ENCODE results near the gene S100A6. TPM values are rescaled to one million over a fixed set of nuclear protein-coding genes. Genes with fewer than 3 reads are reported as not detected.

Gene S100A6
- total RNA-seq, 1 donor from 2014 or later = 14.8 TPM

- no peak for DNase-seq (ENCODE audit: low spot score, unreplicated experiment)
- peaks cover 27% of the 10 kb centered on the region for H3K4me1 Mint-ChIP-seq (ENCODE audit: low read depth)
- no peak overlapping the region for H3K27ac Mint-ChIP-seq
- no peaks in the 10 kb centered on the region for H3K36me3 Mint-ChIP-seq (ENCODE audit: insufficient read depth)
- no peaks in the 10 kb centered on the region for H3K9me3 Mint-ChIP-seq (ENCODE audit: low read depth)
- TF ChIP-seq CTCF (IDR thresholded peaks at IDR 0.05; ENCODE audit: unreplicated experiment) = no peak
- H3K27me3 Mint-ChIP-seq = peaks cover 11% of the 10 kb centered on the region
- no peak overlapping the region for H3K4me3 Mint-ChIP-seq (ENCODE audit: low read depth)
Observed at GRCh38 chr1:153546796-153547559, 11.2 kb upstream of the S100A6 start.

GRCh38 chr1:153546371-153546770 is 10.6 kb upstream of the S100A6 start:
- H3K36me3 Mint-ChIP-seq (ENCODE audit: insufficient read depth) = no peaks in the 10 kb centered on the region
- H3K27me3 Mint-ChIP-seq = peaks cover 11% of the 10 kb centered on the region
- no peak overlapping the region for H3K4me3 Mint-ChIP-seq (ENCODE audit: low read depth)
- no peak for TF ChIP-seq CTCF (IDR thresholded peaks at IDR 0.05; ENCODE audit: unreplicated experiment)
- no peaks in the 10 kb centered on the region for H3K9me3 Mint-ChIP-seq (ENCODE audit: low read depth)
- peaks cover 27% of the 10 kb centered on the region for H3K4me1 Mint-ChIP-seq (ENCODE audit: low read depth)
- DNase-seq (ENCODE audit: low spot score, unreplicated experiment) = no peak
- H3K27ac Mint-ChIP-seq = no peak overlapping the region

- H3K9me3 Mint-ChIP-seq (ENCODE audit: low read depth) = no peaks in the 10 kb centered on the region
- peaks cover 6% of the 10 kb centered on the region for H3K27me3 Mint-ChIP-seq
- peak within 1 kb of the TSS; percentile 65 for H3K4me3 Mint-ChIP-seq (ENCODE audit: low read depth)
- H3K27ac Mint-ChIP-seq = peak within 1 kb of the TSS; percentile 94
- H3K4me1 Mint-ChIP-seq (ENCODE audit: low read depth) = peaks cover 26% of the 10 kb centered on the region
- no peaks in the 10 kb centered on the region for H3K36me3 Mint-ChIP-seq (ENCODE audit: insufficient read depth)
- peak; percentile 72 for DNase-seq (ENCODE audit: low spot score, unreplicated experiment)
- no peak for TF ChIP-seq CTCF (IDR thresholded peaks at IDR 0.05; ENCODE audit: unreplicated experiment)
Observed at GRCh38 chr1:153545067-153546055, 9.6 kb upstream of the S100A6 start, which contains the start of gene S100A4. TSS of gene S100A4 (minus strand) at chr1:153545806. CDS start at chr1:153544794, 1,012 bp downstream.

- peaks cover 3% of the 10 kb centered on the region for H3K27me3 Mint-ChIP-seq
- peaks cover 24% of the 10 kb centered on the region for H3K4me1 Mint-ChIP-seq (ENCODE audit: low read depth)
- no peaks in the 10 kb centered on the region for H3K9me3 Mint-ChIP-seq (ENCODE audit: low read depth)
- H3K36me3 Mint-ChIP-seq (ENCODE audit: insufficient read depth) = no peaks in the 10 kb centered on the region
- H3K27ac Mint-ChIP-seq = peak overlapping the region; percentile 94
- no peak for TF ChIP-seq CTCF (IDR thresholded peaks at IDR 0.05; ENCODE audit: unreplicated experiment)
- no peak for DNase-seq (ENCODE audit: low spot score, unreplicated experiment)
- peak overlapping the region; percentile 65 for H3K4me3 Mint-ChIP-seq (ENCODE audit: low read depth)
Observed at GRCh38 chr1:153544453-153545066, 8.8 kb upstream of the S100A6 start.

- Mint-ChIP-seq H3K36me3 (ENCODE audit: insufficient read depth) (no peaks in the 10 kb centered on the region), H3K4me1 (ENCODE audit: low read depth) (peaks cover 22% of the 10 kb centered on the region), H3K9me3 (ENCODE audit: low read depth) (no peaks in the 10 kb centered on the region), H3K4me3 (ENCODE audit: low read depth) (no peak overlapping the region), H3K27ac (no peak overlapping the region), H3K27me3 (no peaks in the 10 kb centered on the region)
- DNase-seq (ENCODE audit: low spot score, unreplicated experiment) = no peak
- TF ChIP-seq CTCF (IDR thresholded peaks at IDR 0.05; ENCODE audit: unreplicated experiment) = no peak
Observed at GRCh38 chr1:153543736-153544135, 7.9 kb upstream of the S100A6 start.
